HG03039 (cell line): ENCODE data around the gene GCAT.

Experiments used
- ATAC-seq: cut with Tn5 transposase; IDR thresholded peaks from one replicate; pipeline ENCODE4 v1.9.1; 2021; ENCODE audit warnings: mild to moderate bottlenecking, moderate library complexity; ENCODE audit not compliant: unreplicated experiment

The GCAT gene

DNA sequence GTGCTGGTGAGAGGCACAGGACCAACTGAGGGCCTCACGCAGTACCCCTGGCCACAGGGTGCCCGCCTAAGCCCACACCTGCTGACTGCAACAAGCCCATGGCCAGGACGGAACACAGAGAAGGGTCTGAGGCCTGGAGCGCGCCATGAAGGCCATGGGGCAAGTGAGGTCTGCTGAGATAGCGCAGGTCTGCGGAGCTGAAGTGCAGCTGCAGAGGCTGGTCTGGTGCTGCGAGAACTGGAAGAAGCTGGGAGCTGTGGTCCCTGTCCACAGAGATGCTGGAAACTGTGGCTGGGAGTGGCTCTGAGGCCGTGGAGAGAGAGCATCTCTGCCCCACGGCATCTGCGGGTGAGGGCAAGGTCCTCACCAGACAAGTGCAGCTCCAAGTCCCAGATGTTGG is 23.7 kb downstream of the GCAT start:
- ATAC-seq: no peak

DNA sequence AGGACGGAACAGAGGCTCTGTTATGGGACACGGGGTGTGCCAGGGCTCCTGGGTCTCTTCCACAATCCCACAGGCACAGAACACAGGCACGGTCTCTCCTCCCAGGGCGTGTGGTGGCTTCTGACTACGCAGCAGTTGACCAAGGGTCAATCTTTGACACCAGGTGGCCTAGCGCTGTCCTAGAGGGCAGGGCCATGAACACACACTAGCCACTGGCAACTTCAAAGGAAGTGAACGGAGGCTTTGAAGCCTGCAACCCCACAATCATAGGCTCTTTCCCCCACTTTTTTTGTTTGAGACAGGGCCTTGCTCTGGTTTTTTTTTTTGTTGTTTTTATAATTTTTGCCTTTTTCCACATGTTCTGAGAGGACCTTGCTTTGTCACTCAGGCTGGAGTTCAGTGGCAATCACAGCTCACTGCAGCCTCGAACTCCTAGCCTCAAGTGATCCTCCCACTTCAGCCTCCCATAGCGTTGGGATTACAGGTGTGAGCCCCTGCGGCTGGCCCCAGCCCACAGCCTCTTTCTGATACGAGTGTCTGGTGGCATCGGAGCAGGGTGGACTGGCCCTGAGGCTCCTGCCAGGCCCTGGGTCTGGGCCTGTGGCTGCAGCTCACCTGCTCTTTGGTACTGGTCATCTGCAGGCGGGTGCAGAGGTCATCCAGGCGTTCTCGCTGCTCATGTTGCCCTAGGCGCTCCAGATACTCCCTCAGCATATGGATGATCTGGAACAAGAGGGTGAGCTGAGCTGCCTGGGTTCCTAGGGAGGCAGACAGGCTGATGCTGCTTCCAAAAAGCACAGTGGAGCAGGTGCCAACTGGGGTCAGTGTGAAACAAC is 24.5 kb downstream of the GCAT start:
- ATAC-seq: no peak

DNA sequence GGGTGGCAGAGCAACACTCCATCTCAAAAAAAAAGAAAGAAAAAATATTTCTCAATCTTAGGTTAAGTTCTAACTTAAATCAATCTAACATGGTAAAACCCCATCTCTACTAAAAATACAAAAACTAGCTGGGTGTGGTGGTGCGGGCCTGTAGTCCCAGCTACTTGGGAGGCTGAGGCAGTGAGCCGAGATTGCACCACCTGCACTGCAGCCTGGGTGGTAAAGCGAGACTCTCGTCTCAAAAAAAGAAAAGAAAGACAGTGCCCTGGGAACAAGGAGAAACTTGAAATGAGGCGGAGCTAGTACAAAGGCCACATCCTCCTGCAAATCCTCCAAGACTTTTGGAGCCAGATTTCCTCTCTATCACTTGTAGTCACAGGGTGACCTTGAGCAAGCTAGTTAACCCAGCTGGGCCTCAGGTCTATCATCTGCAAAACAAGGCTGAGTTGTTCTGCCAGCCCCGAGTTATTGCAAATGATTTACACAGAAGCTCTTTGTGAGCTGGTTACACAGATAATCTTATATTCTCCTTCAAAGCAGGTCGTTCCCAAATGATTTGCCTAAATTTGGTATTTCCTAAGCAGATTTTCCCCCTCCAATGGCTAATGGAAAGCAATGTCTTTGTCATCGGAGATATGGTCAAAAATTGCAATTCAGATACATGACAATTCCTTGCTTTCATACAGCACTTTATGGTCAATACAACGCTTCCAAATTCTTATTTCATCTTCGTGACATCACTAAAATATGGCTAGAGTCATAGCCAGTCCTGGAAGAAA is 34.5 kb downstream of the GCAT start:
- ATAC-seq: no peak

DNA sequence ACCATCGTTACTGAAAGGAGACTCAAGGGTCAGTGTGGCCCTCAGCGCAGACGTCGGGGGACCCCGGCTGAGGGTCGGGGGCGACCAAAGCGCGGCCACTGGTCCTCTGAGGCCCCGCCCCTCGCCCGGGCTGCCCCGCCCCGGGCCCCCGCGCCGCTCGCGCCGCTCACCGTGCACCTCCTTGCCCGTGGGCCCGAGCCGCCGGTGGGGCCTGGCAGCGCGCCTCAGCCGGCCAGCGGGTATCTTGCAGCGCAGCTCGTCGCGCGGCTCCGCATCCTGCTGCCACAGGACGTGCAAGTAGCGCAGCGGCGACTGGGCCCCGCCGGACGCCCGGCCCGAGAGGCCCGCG is 36.0 kb downstream of the GCAT start:
- peak; percentile 46 for ATAC-seq

DNA sequence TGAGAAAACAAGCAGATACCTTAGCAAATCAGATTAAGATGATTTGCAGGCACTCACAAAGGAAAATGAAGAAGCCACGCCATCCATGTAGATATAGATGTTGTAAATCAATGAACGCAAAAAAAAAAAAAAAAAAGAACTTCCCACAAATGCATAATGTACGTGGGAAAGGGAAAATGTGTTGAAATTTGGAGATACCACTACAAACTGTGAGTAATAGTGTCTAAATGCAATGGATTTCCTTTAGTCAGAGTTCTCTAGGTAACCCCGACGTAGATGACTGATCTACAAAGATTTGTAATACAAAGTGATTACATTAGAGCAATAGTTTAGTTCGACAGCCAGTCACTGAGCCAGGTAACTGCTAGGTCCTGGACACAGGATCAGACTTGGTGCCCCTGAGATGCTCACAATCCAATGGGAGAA is 37.2 kb downstream of the GCAT start:
- ATAC-seq: no peak

DNA sequence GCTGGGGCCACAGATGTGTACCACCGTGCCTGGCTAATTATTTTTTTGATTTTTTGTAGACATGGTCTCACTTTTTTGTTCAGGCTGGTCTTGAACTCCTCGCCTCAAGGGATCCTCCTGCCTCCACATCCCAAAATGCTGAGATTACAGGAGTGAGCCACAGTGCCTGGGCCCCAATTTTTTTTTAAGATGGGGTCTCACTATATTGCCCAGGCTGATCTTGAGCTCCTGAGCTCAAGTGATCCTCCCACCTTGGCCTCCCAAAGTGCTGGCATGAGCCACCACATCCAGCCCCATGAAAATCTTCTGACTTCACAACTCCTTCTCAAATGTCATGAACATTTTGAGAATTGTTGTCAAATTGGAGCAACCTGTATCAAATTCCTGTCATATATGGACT is 38.7 kb downstream of the GCAT start:
- ATAC-seq: no peak

DNA sequence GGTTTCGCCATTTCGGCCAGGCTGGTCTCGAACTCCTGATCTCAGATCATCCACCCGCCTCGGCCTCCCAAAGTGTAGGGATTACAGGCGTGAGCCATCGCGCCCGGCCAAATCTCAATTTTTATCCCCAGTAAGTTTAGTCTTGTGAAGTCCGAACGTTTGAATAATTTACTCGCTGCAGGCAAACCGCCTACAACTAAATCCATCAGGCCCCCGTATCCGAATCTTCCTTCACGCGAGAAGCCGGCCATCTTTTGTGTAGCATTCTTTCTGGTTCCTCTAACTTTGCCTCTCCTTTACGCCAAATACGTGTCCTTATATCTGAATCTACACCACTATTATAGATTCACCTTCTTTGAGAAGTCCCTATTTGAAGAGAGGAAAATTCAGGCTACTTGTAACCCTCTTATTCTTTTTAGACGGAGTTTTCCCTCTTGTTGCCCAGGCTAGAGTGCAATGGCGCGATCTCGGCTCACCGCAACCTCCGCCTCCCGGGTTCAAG is 40.9 kb downstream of the GCAT start:
- ATAC-seq: no peak

DNA sequence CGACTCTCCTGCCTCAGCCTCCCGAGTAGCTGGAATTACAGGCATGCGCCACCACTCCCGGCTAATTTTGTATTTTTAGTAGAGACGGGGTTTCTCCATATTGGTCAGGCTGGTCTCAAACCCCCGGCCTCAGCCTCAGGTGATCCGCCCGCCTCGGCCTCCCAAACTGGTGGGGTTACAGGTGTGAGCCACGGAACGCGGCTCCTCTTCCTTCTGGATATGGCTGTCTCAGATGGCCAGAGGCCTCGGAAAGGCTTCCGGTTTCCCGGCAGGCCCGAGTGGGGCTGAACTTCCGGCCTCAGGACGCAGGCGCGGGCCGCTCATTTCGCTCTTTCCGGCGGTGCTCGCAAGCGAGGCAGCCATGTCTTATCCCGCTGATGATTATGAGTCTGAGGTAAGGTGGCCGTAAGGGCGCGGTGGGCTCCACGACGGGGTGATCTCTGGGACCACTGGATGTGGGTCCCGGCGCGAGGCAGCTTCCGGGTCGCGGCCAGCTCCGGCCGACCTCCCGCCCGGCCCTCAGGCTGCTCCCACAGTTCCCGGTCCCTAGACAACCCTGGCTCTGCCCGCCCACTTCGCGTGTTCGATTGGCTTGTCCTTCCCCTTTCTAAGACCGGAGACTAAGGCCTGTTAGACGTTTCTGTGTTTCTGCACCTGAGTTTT is 41.5 kb downstream of the GCAT start, which contains the start of gene EIF3L:
TSS of gene EIF3L (plus strand) at position 331 of the 663 bp plus-strand sequence. CDS start at position 362, 31 bp downstream.
- ATAC-seq: peak; percentile 66

DNA sequence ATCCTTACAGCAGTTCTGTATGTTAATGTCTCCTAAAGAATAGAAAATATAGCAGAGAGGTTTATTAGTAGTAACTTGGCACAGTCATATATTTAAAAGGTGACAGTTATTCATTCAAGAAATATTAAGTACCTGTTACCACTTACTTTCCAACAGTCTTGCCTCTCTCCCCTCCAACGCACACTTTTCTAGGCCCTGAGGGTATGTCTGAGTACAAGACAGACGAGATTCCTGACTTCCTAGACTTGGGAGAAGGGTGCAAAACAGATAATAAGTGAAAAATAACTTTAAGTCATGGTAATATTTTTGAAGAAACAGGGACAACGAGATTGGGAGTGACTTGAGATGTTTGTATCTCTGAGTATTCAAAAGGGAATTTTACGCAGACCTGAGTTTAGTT is 43.1 kb downstream of the GCAT start:
- ATAC-seq: no peak

DNA sequence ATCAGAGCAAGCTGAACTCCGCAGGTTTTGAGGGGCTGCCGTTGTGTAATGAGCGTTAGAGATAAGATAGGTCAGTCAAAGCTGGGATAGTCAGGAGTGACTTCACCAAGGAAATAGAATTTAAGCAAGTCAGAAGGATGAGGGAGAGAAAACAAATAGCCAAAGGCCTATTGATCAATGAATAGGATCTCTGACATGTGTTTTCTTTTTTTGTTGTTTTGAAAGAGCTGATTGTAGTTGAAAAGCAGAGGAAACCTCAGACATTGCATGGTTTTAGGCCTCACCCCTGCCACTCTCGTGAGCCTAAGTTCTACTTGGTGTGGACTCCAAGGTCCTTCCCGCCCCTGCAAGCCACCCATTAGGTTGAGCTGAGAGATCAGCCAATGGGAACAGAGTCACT is 44.7 kb downstream of the GCAT start:
- ATAC-seq: no peak

DNA sequence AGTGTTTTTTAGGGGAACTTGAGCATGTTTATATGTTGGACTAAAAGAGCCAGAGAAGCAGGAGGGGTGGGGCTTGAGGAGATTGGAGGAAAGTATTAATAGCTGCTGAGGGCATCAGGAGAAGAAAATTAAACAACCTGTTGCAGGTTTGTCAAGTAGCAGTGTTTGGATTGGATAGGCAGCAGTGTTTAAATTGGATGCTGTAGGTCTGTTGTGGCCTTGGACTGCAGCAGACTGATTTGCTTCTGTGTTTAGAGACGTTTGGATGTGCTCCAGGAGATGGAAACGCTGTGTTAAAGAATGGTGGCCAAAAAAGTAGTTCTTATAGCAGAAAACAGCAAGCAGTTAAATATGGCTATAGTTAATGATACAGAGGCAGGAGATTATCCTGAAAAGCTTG is 47.2 kb downstream of the GCAT start:
- ATAC-seq: no peak

DNA sequence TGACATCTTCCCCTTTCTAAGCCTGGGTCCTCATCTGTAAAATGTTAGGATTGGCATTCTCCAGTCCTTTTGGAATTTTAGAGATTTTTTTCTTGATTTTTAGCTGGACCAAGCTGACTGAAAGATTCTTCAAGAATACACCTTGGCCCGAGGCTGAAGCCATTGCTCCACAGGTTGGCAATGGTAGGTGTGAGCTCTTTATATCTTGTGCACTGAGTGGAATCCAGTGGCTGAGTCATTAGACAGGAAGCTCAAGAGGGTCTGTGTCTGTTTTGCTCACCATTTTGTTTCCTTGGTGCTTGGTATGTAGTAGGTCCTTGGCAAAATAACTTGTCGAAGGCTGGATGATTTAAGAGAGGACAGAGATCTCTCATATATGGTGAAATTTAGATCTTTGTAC is 47.7 kb downstream of the GCAT start:
- ATAC-seq: no peak

DNA sequence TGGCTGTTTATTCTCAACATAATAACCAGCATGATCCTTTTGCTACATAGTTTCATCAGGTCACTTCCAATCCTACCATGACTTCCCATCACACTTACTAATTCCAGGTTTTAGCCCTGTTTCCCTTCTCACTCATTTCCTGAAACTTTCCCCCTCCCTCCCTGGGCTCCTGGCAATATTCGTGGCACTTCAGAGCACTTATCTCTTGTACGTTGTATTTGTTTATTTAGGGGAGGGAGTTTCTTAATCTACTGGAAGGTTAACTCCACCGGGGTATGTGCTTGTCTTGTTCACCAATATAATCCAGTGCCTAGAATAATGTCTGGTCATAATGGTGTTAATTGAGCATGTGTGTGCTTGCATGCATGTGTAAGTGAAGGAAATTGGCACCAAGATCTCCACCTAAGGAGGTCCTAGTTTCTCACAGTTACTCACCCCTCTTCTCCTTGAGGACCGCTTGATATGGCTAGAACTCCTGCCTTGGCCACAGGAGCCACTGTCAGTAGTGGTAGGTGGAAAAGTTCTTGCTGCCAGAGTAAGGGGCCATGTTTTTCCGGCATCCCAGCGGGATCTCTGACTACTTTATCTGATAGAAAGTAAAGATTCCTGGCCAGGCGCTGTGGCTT is 53.2 kb downstream of the GCAT start:
- no peak for ATAC-seq

DNA sequence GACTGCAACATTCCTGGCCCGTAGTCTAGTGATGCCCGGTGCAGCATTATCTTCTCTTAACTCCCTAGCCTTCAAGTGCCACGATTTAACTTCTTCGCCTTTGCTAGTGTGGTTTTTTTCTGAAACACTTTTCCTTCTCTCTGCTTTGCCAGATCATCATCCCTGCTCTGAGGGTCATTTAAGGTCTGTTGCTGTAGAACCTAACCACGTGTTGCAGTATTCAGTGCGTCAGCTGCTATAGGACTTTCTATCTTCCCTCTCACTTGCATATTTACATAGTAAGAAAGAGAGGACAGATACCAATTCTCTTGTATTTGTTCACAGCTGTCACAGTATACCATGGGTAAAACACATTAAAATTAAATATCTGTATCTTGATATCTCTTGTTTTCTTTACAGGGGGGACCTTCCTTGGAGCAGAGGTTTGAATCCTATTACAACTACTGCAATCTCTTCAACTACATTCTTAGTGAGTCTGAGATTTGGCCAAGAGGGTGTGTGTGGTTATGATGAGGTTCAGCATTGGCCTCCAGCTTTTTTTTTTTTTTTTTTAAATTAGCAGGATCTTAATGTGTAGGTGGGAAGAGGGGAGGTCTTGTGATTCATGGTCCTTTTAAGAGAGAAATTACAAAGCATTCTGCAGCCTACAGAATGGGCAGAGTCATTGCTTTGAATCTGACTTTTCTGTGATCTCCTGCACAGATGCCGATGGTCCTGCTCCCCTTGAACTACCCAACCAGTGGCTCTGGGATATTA is 55.0 kb downstream of the GCAT start:
- no peak for ATAC-seq

DNA sequence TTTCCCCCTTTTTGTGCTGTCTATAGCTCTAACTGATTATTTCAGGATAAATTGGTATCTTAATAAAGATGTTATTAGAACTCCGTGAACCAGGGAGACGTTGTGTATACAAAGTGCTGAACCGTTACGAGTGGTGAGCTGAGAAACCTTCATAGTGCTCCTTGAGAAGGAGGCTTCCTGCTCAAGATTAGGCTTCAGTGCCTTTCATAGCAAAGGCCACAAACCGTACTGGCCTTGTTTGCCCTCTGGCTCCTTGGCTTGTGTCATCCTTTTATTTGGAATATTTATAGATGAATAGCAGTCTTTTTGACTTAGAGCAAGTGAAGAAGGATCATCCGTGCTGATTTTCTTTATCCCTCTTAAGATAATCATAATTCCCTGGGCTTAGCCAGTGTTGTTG is 57.8 kb downstream of the GCAT start:
- no peak for ATAC-seq
